ENCODE measurements around the gene DNAI2.

GRCh38 chr17:74244548-74244947 lies 29.5 kb upstream of the DNAI2 start:
- TF ChIP-seq POLR2A (IDR thresholded peaks at IDR 0.05; ENCODE audit: low read depth, low read length) (no peak), POLR2AphosphoS5 (IDR thresholded peaks at IDR 0.05; ENCODE audit: low read depth, low read length) (no peak)
